C4-2B (cell line): ENCODE results near the gene ZNRF3.

Experiments
- CTCF ChIP-seq: fragments of 450-650 bp; conservative IDR thresholded peaks from 2 replicates; pipeline ENCODE4 v1.5.1; 2017; ENCODE audit warnings: mild to moderate bottlenecking
- ZFX ChIP-seq: fragments of 450-650 bp; IDR thresholded peaks from 2 replicates; pipeline ENCODE4 v1.6.1; 2017

GRCh38 chr22:29043906-29044575, 160.7 kb downstream of the ZNRF3 start:
- TF ChIP-seq CTCF: no peak
- TF ChIP-seq ZFX: no peak
